PC-3 (cell line): ENCODE measurements around the gene EIF3F. TPM values are rescaled to one million over a fixed set of nuclear protein-coding genes. Genes with fewer than 3 reads are reported as not detected.

Experiments used
- ATAC-seq: fragments of 200-7000 bp; cut with Tn5 transposase; 2 replicates; pipeline ENCODE4 v1.9.1; 2020; ENCODE audit warnings: mild to moderate bottlenecking, moderate library complexity
- BruUV-seq: library from RNA; stranded (reverse); fragments of 400-500 nt; replicated peaks from 2 replicates; lab custom pipeline; 2021; lab: Mats Ljungman, UMichigan
- CTCF ChIA-PET: fragments of 300-600 bp; sonication (Branson Sonifier 250); formaldehyde crosslinking; loops from one replicate; lab custom pipeline; 2022; ENCODE audit warnings: antibody characterized with exemption; lab: Charles Lee
- POLR2A ChIA-PET: fragments of 300-600 bp; sonication (Branson Sonifier 250); formaldehyde crosslinking; loops from one replicate; lab custom pipeline; 2022; ENCODE audit warnings: antibody characterized with exemption; ENCODE audit not compliant: unreplicated experiment; lab: Charles Lee
- DNase-seq: peaks from one replicate; pipeline ENCODE4 v3.0.0-alpha.2; 2015
- H2AFZ ChIP-seq: fragments of 300-600 bp; sonication (generic); 2 replicates; pipeline ENCODE4 v1.6.0; 2016; ENCODE audit warnings: antibody characterized with exemption, low read length
- H3F3A ChIP-seq: fragments of 300-600 bp; sonication (generic); one replicate; pipeline ENCODE4 v1.6.0; 2017; ENCODE audit warnings: antibody characterized with exemption, low read length, control low read depth, mild to moderate bottlenecking; ENCODE audit not compliant: unreplicated experiment
- H3K27ac ChIP-seq: fragments of 300-600 bp; sonication (generic); 2 replicates; pipeline ENCODE4 v1.5.1; 2016; ENCODE audit warnings: mild to moderate bottlenecking, low read length
- H3K27me3 ChIP-seq: fragments of 300-600 bp; sonication (generic); 2 replicates; pipeline ENCODE4 v1.6.1; 2016; ENCODE audit warnings: low read length, mixed read lengths
- H3K36me3 ChIP-seq: fragments of 300-600 bp; sonication (generic); 2 replicates; pipeline ENCODE4 v1.6.1; 2016; ENCODE audit warnings: low read depth, mixed run types, low read length, mixed read lengths
- H3K4me1 ChIP-seq: fragments of 300-600 bp; sonication (generic); 2 replicates; pipeline ENCODE4 v1.5.1; 2016; ENCODE audit warnings: low read length; ENCODE audit not compliant: insufficient read depth
- H3K4me2 ChIP-seq: fragments of 300-600 bp; sonication (generic); 2 replicates; pipeline ENCODE4 v1.6.0; 2016; ENCODE audit warnings: low read length
- H3K4me3 ChIP-seq: fragments of 300-600 bp; sonication (generic); 2 replicates; pipeline ENCODE4 v1.5.1; 2016; ENCODE audit warnings: mild to moderate bottlenecking, low read length, mixed read lengths
- H3K79me2 ChIP-seq: fragments of 300-600 bp; sonication (generic); 2 replicates; pipeline ENCODE4 v1.6.1; 2017; ENCODE audit warnings: low read length, mixed read lengths
- H3K9ac ChIP-seq: fragments of 300-600 bp; sonication (generic); 2 replicates; pipeline ENCODE4 v1.6.0; 2016; ENCODE audit warnings: mild to moderate bottlenecking, low read length
- H3K9me2 ChIP-seq: fragments of 300-600 bp; sonication (generic); replicated peaks from 2 replicates; pipeline ENCODE4 v1.6.1; 2016; ENCODE audit warnings: mixed run types, low read length, mixed read lengths
- H3K9me3 ChIP-seq: fragments of 300-600 bp; sonication (generic); 2 replicates; pipeline ENCODE4 v1.6.1; 2016; ENCODE audit warnings: low read length, mixed read lengths
- H4K20me1 ChIP-seq: fragments of 300-600 bp; sonication (generic); 2 replicates; pipeline ENCODE4 v1.6.1; 2016; ENCODE audit warnings: low read length, mixed read lengths
- CTCF ChIP-seq: fragments of 300-600 bp; sonication (generic); conservative IDR thresholded peaks from 2 replicates; pipeline ENCODE4 v1.5.1; 2017; ENCODE audit warnings: antibody characterized with exemption, low read depth, mild to moderate bottlenecking, low read length
- EZH2 ChIP-seq: fragments of 300-600 bp; sonication (generic); IDR thresholded peaks from one replicate; pipeline ENCODE4 v1.6.1; 2017; ENCODE audit warnings: antibody characterized with exemption, mild to moderate bottlenecking, low read length; ENCODE audit not compliant: unreplicated experiment
- EZH2phosphoT487 ChIP-seq: fragments of 300-600 bp; sonication (generic); IDR thresholded peaks from 2 replicates; pipeline ENCODE4 v1.6.1; 2018; ENCODE audit warnings: mild to moderate bottlenecking, antibody characterized with exemption, low read length, borderline replicate concordance
- intact Hi-C: fragments of 100-400 bp; cut with micrococcal nuclease; formaldehyde crosslinking; loops from 2 replicates; pipeline ENCODE4 v1.9.0; 2023
- total RNA-seq: library from RNA; depleted of rRNA; stranded (reverse); fragments of >200 nt; gene quantifications from 2 replicates; pipeline ENCODE4 v1.2.3, GENCODE V29; 2014

Gene EIF3F
- total RNA-seq, 1 experiment from 2014 or later: 227 TPM

- peak overlapping the region; percentile 25 for H3K27ac ChIP-seq
- H3K9me3 ChIP-seq: no peaks in the 10 kb centered on the region
- peak overlapping the region; percentile 51 for H3K4me3 ChIP-seq
- peak overlapping the region; percentile 62 for H2AFZ ChIP-seq
- H3K4me1 ChIP-seq: peaks cover 46% of the 10 kb centered on the region
- H3K4me2 ChIP-seq: peak overlapping the region; percentile 75
- peak; percentile 79 for DNase-seq
- BruUV-seq: no TSS peak
- POLR2A ChIA-PET: interaction anchor here (0.6 to 1.8 kb wide), 2 partner anchors 9 to 28 kb away, joined by 3 to 11 read pairs; partner anchors contain the start of gene EIF3F
- H3K79me2 ChIP-seq: no peaks in the 10 kb centered on the region
- H3K36me3 ChIP-seq: no peaks in the 10 kb centered on the region
- no peaks in the 10 kb centered on the region for H3K27me3 ChIP-seq
- peak; percentile 69 for ATAC-seq
- TF ChIP-seq EZH2: no peak
- no peak for TF ChIP-seq CTCF
- no peak for TF ChIP-seq EZH2phosphoT487
- CTCF ChIA-PET: interaction anchor here (0.7 to 1.5 kb wide), 5 partner anchors 9 to 144 kb away, joined by 3 to 5 read pairs (median 3); partner anchors contain the start of gene EIF3F
- H3F3A ChIP-seq: no peaks in the 10 kb centered on the region
- no peak overlapping the region for H3K9ac ChIP-seq
- intact Hi-C loops: loop anchor here (2.0 kb wide), 1 partner anchor 71 kb away; no protein-coding TSS in a partner anchor
- no peaks in the 10 kb centered on the region for H3K9me2 ChIP-seq
- H4K20me1 ChIP-seq: no peaks in the 10 kb centered on the region
These were observed 9.8 kb upstream of the EIF3F start for GRCh38 chr11:7977232-7977917.

DNA sequence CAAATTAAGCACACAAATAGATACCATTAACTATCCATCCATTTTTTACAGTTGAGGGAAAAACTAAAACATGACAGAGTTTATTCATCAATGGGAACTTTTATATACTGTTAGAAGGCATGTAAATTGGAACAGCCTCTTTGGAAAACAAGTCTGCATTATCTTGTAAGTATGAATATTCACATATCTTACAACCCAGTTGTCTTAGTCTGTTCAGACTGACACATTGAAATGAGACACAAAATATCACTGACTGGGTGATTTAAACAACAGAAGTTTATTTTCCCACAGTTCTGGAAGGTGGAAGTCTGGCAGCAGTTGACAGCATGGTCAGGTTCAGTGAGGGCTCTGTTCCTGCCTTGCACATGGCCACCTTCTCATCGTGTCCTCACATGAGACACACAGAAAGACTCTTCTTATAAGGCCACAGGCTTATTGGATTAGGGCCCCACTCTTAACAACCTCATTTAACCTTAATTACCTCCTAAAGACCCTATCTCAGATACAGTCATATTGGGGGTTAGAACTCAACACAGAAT, 5.4 kb upstream of the EIF3F start:
- Histone ChIP-seq H3K4me3 (no peak overlapping the region), H4K20me1 (no peaks in the 10 kb centered on the region), H3K79me2 (no peaks in the 10 kb centered on the region), H2AFZ (peak overlapping the region; percentile 12; the same call in 1 of the 2 replicates), H3K27me3 (no peaks in the 10 kb centered on the region), H3K4me1 (peaks cover 19% of the 10 kb centered on the region), H3K27ac (no peak overlapping the region), H3K9me2 (no peaks in the 10 kb centered on the region), H3K4me2 (no peak overlapping the region), H3K36me3 (no peaks in the 10 kb centered on the region), H3F3A (no peaks in the 10 kb centered on the region), H3K9me3 (no peaks in the 10 kb centered on the region), H3K9ac (no peak overlapping the region)
- ATAC-seq: no peak
- DNase-seq: no peak
- ChIA-PET POLR2A (no interaction called here), CTCF (no interaction called here)
- intact Hi-C loops: no loop called here
- BruUV-seq: no TSS peak
- TF ChIP-seq EZH2 (no peak), CTCF (no peak), EZH2phosphoT487 (no peak)

GRCh38 chr11:7982582-7983119, 4.5 kb upstream of the EIF3F start:
- H3K9ac ChIP-seq: no peak overlapping the region
- no peaks in the 10 kb centered on the region for H3K9me3 ChIP-seq
- BruUV-seq: no TSS peak
- H3K27me3 ChIP-seq: no peaks in the 10 kb centered on the region
- no peak overlapping the region for H3K4me3 ChIP-seq
- H3K79me2 ChIP-seq: peaks cover 6% of the 10 kb centered on the region
- CTCF ChIA-PET: no interaction called here
- no peaks in the 10 kb centered on the region for H3F3A ChIP-seq
- TF ChIP-seq EZH2 (no peak), CTCF (no peak), EZH2phosphoT487 (no peak)
- no peak overlapping the region for H3K4me2 ChIP-seq
- no peak overlapping the region for H3K27ac ChIP-seq
- H4K20me1 ChIP-seq: no peaks in the 10 kb centered on the region
- ATAC-seq: no peak
- DNase-seq: no peak
- no peak overlapping the region for H2AFZ ChIP-seq
- POLR2A ChIA-PET: no interaction called here
- intact Hi-C loops: no loop called here
- H3K4me1 ChIP-seq: peaks cover 10% of the 10 kb centered on the region
- no peaks in the 10 kb centered on the region for H3K36me3 ChIP-seq
- H3K9me2 ChIP-seq: no peaks in the 10 kb centered on the region
